ENCODE results near the gene CMTM7.

GRCh38 chr3:32450426-32450825, 58.8 kb downstream of the CMTM7 start:
- TF ChIP-seq REST (IDR thresholded peaks at IDR 0.05; ENCODE audit: insufficient replicate concordance, low read depth) (no peak), POLR2AphosphoS5 (IDR thresholded peaks at IDR 0.05; ENCODE audit: low read depth) (no peak), SPI1 (IDR thresholded peaks at IDR 0.05; ENCODE audit: borderline replicate concordance, low read depth) (no peak)
- TF ChIP-seq, protein P1, sequence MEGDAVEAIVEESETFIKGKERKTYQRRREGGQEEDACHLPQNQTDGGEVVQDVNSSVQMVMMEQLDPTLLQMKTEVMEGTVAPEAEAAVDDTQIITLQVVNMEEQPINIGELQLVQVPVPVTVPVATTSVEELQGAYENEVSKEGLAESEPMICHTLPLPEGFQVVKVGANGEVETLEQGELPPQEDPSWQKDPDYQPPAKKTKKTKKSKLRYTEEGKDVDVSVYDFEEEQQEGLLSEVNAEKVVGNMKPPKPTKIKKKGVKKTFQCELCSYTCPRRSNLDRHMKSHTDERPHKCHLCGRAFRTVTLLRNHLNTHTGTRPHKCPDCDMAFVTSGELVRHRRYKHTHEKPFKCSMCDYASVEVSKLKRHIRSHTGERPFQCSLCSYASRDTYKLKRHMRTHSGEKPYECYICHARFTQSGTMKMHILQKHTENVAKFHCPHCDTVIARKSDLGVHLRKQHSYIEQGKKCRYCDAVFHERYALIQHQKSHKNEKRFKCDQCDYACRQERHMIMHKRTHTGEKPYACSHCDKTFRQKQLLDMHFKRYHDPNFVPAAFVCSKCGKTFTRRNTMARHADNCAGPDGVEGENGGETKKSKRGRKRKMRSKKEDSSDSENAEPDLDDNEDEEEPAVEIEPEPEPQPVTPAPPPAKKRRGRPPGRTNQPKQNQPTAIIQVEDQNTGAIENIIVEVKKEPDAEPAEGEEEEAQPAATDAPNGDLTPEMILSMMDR (IDR thresholded peaks at IDR 0.05; ENCODE audit: insufficient read depth, low read length) = no peak
